HUDEP-2 (cell line): ENCODE measurements around the gene SLC43A3.

Experiments
- DNase-seq, 76 experiments: peaks; one replicate each; lab custom pipeline; 2025; ENCODE audit not compliant: unreplicated experiment in 76 of 76; lab: John Stamatoyannopoulos, UW

Gene SLC43A3

GRCh38 chr11:57426929-57427726, at the start of gene SLC43A3:
SLC43A3 (minus strand) TSS chr11:57427121; CDS start chr11:57426172, 949 bp downstream.
- DNase-seq, result peak in 72 of 76 experiments; percentile 26 to 83 (median 71)

- DNase-seq, result peak in 45 of 76 experiments; percentile 7 to 68 (median 45)
Measured at GRCh38 chr11:57476047-57476756, 49.3 kb upstream of the SLC43A3 start.

GRCh38 chr11:57475671-57476046, 48.7 kb upstream of the SLC43A3 start:
- DNase-seq, result no peak

GRCh38 chr11:57475191-57475590, 48.3 kb upstream of the SLC43A3 start:
- DNase-seq, result no peak

- peak in 1 of 76 experiments; percentile 54 for DNase-seq
Measured at GRCh38 chr11:57474803-57475115, 47.8 kb upstream of the SLC43A3 start.

- DNase-seq, result peak in 59 of 76 experiments; percentile 17 to 77 (median 56)
Measured at GRCh38 chr11:57474017-57474802, 47.3 kb upstream of the SLC43A3 start.

- DNase-seq, result peak in 4 of 76 experiments; percentile 21 to 32 (median 22)
Measured at GRCh38 chr11:57473285-57473841, 46.4 kb upstream of the SLC43A3 start.

- DNase-seq, result peak in 2 of 76 experiments; percentile 12 to 15
Measured at GRCh38 chr11:57471496-57471895, 44.6 kb upstream of the SLC43A3 start.

GRCh38 chr11:57469268-57469667, 42.3 kb upstream of the SLC43A3 start:
- no peak for DNase-seq

GRCh38 chr11:57468276-57468675, 41.4 kb upstream of the SLC43A3 start:
- DNase-seq, result no peak

GRCh38 chr11:57467508-57468157, 40.7 kb upstream of the SLC43A3 start:
- DNase-seq, result no peak

GRCh38 chr11:57466680-57467079, 39.8 kb upstream of the SLC43A3 start:
- DNase-seq, result no peak

GRCh38 chr11:57464539-57465181, 37.7 kb upstream of the SLC43A3 start:
- DNase-seq, result no peak

- no peak for DNase-seq
Measured at GRCh38 chr11:57463671-57464538, 37.0 kb upstream of the SLC43A3 start.

GRCh38 chr11:57462597-57462996, 35.7 kb upstream of the SLC43A3 start:
- no peak for DNase-seq

GRCh38 chr11:57461841-57462489, 35.0 kb upstream of the SLC43A3 start:
- DNase-seq, result no peak

GRCh38 chr11:57460758-57461749, 34.1 kb upstream of the SLC43A3 start:
- no peak for DNase-seq
